Endothelial cell of umbilical vein (primary cell): ENCODE measurements around the gene STAC3. TPM values are rescaled to one million over a fixed set of nuclear protein-coding genes. Genes with fewer than 3 reads are reported as not detected.

Experiments used
- BruUV-seq: library from RNA; stranded (reverse); fragments of 400-500 nt; replicated peaks from 2 replicates; lab custom pipeline; 2021; lab: Mats Ljungman, UMichigan
- CTCF ChIA-PET: fragments of 300-600, 350-600 bp; sonication (Branson Sonifier 250); formaldehyde crosslinking; loops from one replicate; lab custom pipeline; 2021; ENCODE audit warnings: antibody characterized with exemption, inconsistent platforms; lab: Charles Lee
- POLR2A ChIA-PET: fragments of 300-600, 350-600 bp; sonication (Branson Sonifier 250); formaldehyde crosslinking; loops from one replicate; lab custom pipeline; 2021; ENCODE audit warnings: antibody characterized with exemption, inconsistent platforms; lab: Charles Lee
- DNase-seq: peaks from one replicate; pipeline ENCODE4 v3.0.0-alpha.2; 2011; ENCODE audit warnings: low read depth, low spot score
- FAIRE-seq: peaks from 2 replicates; lab custom pipeline; 2011; peaks lifted over from hg19 to GRCh38; lab: Jason Lieb, UNC
- H2AFZ ChIP-seq: 2 replicates; pipeline ENCODE4 v1.6.0; 2012; ENCODE audit warnings: low read depth, low read length, control low read depth, inconsistent platforms
- H3K27ac ChIP-seq: 2 replicates; pipeline ENCODE4 v1.5.1; 2011; ENCODE audit warnings: low read depth, mild to moderate bottlenecking, control low read depth, low read length, moderate library complexity; ENCODE audit not compliant: insufficient read depth
- H3K27me3 ChIP-seq, 2 experiments: 2 replicates each; pipeline versions ENCODE4 v1.6.0 to v1.6.1; 2011; ENCODE audit warnings: low read length in 2 of 2, mixed read lengths in 1 of 2; ENCODE audit not compliant: control insufficient read depth in 2 of 2, insufficient read depth in 2 of 2
- H3K36me3 ChIP-seq, 2 experiments: 2 replicates in 1 of 2; 3 replicates in 1 of 2; pipeline ENCODE4 v1.5.1; 2011; ENCODE audit warnings: low read length in 2 of 2, mild to moderate bottlenecking in 1 of 2, moderate library complexity in 1 of 2; ENCODE audit not compliant: control insufficient read depth in 2 of 2, insufficient read depth in 2 of 2; ENCODE audit errors: extremely low read depth in 1 of 2
- H3K4me1 ChIP-seq: 3 replicates; pipeline ENCODE4 v1.5.1; 2011; ENCODE audit warnings: mild to moderate bottlenecking, low read length; ENCODE audit not compliant: control insufficient read depth, insufficient read depth; ENCODE audit errors: extremely low read depth
- H3K4me2 ChIP-seq: 2 replicates; pipeline ENCODE4 v1.6.1; 2011; ENCODE audit warnings: low read length, control low read depth, mixed read lengths; ENCODE audit not compliant: insufficient read depth
- H3K4me3 ChIP-seq, 3 experiments: fragments of 200-600 bp in 1 of 3; sonication (generic), shearing (Covaris generic) in 1 of 3; replicated peaks in 1 of 3; 2 replicates each; pipeline ENCODE4 v1.5.1; 2011 to 2016; ENCODE audit warnings: control low read depth in 3 of 3, low read length in 3 of 3, mild to moderate bottlenecking in 2 of 3, inconsistent platforms in 1 of 3, low read depth in 1 of 3, moderate library complexity in 1 of 3; ENCODE audit not compliant: insufficient read depth in 1 of 3
- H3K79me2 ChIP-seq: 2 replicates; pipeline ENCODE4 v1.6.0; 2012; ENCODE audit warnings: low read length, inconsistent platforms; ENCODE audit not compliant: control insufficient read depth, insufficient read depth
- H3K9ac ChIP-seq: replicated peaks from 2 replicates; pipeline ENCODE3; 2011; ENCODE audit warnings: low read length, control low read depth; ENCODE audit not compliant: insufficient read depth; ENCODE audit errors: extremely low read depth
- H3K9me1 ChIP-seq: replicated peaks from 3 replicates; pipeline ENCODE4 v1.6.0; 2011; ENCODE audit warnings: mild to moderate bottlenecking, low read length; ENCODE audit not compliant: control insufficient read depth, insufficient read depth; ENCODE audit errors: extremely low read depth
- H3K9me3 ChIP-seq: replicated peaks from 2 replicates; pipeline ENCODE4 v1.5.1; 2012; ENCODE audit warnings: low read length, inconsistent platforms; ENCODE audit not compliant: control insufficient read depth, insufficient read depth
- H4K20me1 ChIP-seq: replicated peaks from 2 replicates; pipeline ENCODE3; 2011; ENCODE audit warnings: mild to moderate bottlenecking, low read length; ENCODE audit not compliant: control insufficient read depth, insufficient read depth; ENCODE audit errors: extremely low read depth
- CTCF ChIP-seq, 2 donors: IDR thresholded peaks; 1 replicate in 1 of 2; 2 replicates in 1 of 2; pipeline ENCODE4 v1.5.1; 2011; ENCODE audit warnings: low read length in 2 of 2, mild to moderate bottlenecking in 2 of 2, moderate library complexity in 2 of 2, control low read depth in 1 of 2, inconsistent platforms in 1 of 2, low read depth in 1 of 2; ENCODE audit not compliant: insufficient read depth in 1 of 2; ENCODE audit errors: extremely low read depth in 1 of 2
- EZH2 ChIP-seq: IDR thresholded peaks from 2 replicates; pipeline ENCODE4 v1.6.1; 2012; ENCODE audit warnings: borderline replicate concordance, low read depth, mild to moderate bottlenecking, moderate library complexity, low read length, inconsistent platforms; ENCODE audit not compliant: severe bottlenecking
- FOS ChIP-seq: IDR thresholded peaks from 2 replicates; pipeline ENCODE4 v1.6.1; 2011; ENCODE audit warnings: mild to moderate bottlenecking, low read length, moderate library complexity, borderline replicate concordance; ENCODE audit not compliant: insufficient read depth
- GATA2 ChIP-seq: IDR thresholded peaks from 2 replicates; pipeline ENCODE4 v1.7.0; 2011; ENCODE audit warnings: low read depth, mild to moderate bottlenecking, moderate library complexity, mixed read lengths, low read length; ENCODE audit not compliant: insufficient read length, insufficient read depth
- JUN ChIP-seq: IDR thresholded peaks from 2 replicates; pipeline ENCODE4 v1.6.1; 2011; ENCODE audit warnings: borderline replicate concordance, low read depth; ENCODE audit not compliant: insufficient read length, insufficient read depth
- MAX ChIP-seq: IDR thresholded peaks from 2 replicates; pipeline ENCODE4 v1.6.1; 2011; ENCODE audit not compliant: insufficient read depth, insufficient read length
- MYC ChIP-seq: IDR thresholded peaks from one replicate; pipeline ENCODE4 v1.6.1; 2011; ENCODE audit warnings: mild to moderate bottlenecking, low read depth, low read length
- POLR2A ChIP-seq: IDR thresholded peaks from 2 replicates; pipeline ENCODE4 v1.6.1; 2012; ENCODE audit warnings: low read depth, mild to moderate bottlenecking, control low read depth, low read length
- POLR2AphosphoS5 ChIP-seq: IDR thresholded peaks from 2 replicates; pipeline ENCODE4 v1.6.1; 2012; ENCODE audit warnings: low read depth, mild to moderate bottlenecking, control low read depth, low read length, moderate library complexity; ENCODE audit not compliant: insufficient read depth
- dilution Hi-C: fragments of 300-500 bp; cut with MboI; formaldehyde crosslinking; loops from one replicate; pipeline ENCODE4 v1.15.0; 2019; ENCODE audit warnings: low sequenced_read_pairs; ENCODE audit not compliant: extremely low pct_ligation_motif_present
- intact Hi-C: fragments of 100-400 bp; cut with micrococcal nuclease; formaldehyde crosslinking; loops from one replicate; pipeline ENCODE4 v1.10.0; 2022
- polyA plus RNA-seq, 4 experiments: library from polyadenylated mRNA; depleted of rRNA in 3 of 4; stranded (reverse) in 3 of 4; unstranded in 1 of 4; fragments of >200 nt; gene quantifications; 2 replicates each; pipeline versions ENCODE4 v1.2.1 to v1.2.3, GENCODE V29; 2011 to 2012; ENCODE audit warnings: missing spikeins in 1 of 4
- total RNA-seq: library from RNA; stranded (reverse); gene quantifications from 2 replicates; pipeline ENCODE4 v1.2.3, GENCODE V29; 2021

STAC3 gene
- total and polyA plus RNA-seq, 2 donors (not counting 3 experiments of a cell fraction or from before 2014, with no cell fraction given) = 0.36 to 0.55 TPM

GRCh38 chr12:57254506-57255280, 3.7 kb upstream of the STAC3 start:
- DNase-seq (no peak), FAIRE-seq (no peak)
- Histone ChIP-seq H3K27ac (no peak overlapping the region), H4K20me1 (no peaks in the 10 kb centered on the region), H3K4me3 (no peak overlapping the region), H2AFZ (no peak overlapping the region), H3K9me3 (no peaks in the 10 kb centered on the region), H3K27me3 (no peaks in the 10 kb centered on the region), H3K9ac (no peak overlapping the region), H3K79me2 (no peaks in the 10 kb centered on the region), H3K4me2 (no peak overlapping the region), H3K4me1 (no peaks in the 10 kb centered on the region), H3K36me3 (peaks cover 0 to 11% of the 10 kb centered on the region in 2 experiments), H3K9me1 (no peaks in the 10 kb centered on the region)
- TF ChIP-seq POLR2AphosphoS5 = no peak
- TF ChIP-seq JUN = no peak
- no peak for TF ChIP-seq FOS
- no peak for TF ChIP-seq MAX
- no peak for TF ChIP-seq POLR2A
- TF ChIP-seq EZH2 = no peak
- TF ChIP-seq GATA2 = no peak
- no peak for TF ChIP-seq CTCF (IDR thresholded peaks at IDR 0.05; ENCODE audit: extremely low read depth in 1 of 2, insufficient read depth in 1 of 2, low read depth in 1 of 2, low read length in 2 of 2)
- TF ChIP-seq MYC = no peak
- dilution Hi-C loops = no loop called here
- CTCF ChIA-PET = interaction anchor here (0.6 to 5.1 kb wide), 4 partner anchors 13 to 208 kb away, joined by 3 to 26 read pairs (median 3); partner anchors contain the start of gene INHBE
- BruUV-seq = no TSS peak
- POLR2A ChIA-PET = no interaction called here
- intact Hi-C loops = no loop called here
